ENCODE data around the gene LARGE1.

- TF ChIP-seq POLR2A (IDR thresholded peaks at IDR 0.05), result no peak
- TF ChIP-seq CTCF (IDR thresholded peaks at IDR 0.05), result no peak
Observed at GRCh38 chr22:33561149-33561807, 359.0 kb downstream of the LARGE1 start.

Data from uterus (tissue), 2 donors.